ENCODE results near the gene WBP1.

Gene WBP1

DNA sequence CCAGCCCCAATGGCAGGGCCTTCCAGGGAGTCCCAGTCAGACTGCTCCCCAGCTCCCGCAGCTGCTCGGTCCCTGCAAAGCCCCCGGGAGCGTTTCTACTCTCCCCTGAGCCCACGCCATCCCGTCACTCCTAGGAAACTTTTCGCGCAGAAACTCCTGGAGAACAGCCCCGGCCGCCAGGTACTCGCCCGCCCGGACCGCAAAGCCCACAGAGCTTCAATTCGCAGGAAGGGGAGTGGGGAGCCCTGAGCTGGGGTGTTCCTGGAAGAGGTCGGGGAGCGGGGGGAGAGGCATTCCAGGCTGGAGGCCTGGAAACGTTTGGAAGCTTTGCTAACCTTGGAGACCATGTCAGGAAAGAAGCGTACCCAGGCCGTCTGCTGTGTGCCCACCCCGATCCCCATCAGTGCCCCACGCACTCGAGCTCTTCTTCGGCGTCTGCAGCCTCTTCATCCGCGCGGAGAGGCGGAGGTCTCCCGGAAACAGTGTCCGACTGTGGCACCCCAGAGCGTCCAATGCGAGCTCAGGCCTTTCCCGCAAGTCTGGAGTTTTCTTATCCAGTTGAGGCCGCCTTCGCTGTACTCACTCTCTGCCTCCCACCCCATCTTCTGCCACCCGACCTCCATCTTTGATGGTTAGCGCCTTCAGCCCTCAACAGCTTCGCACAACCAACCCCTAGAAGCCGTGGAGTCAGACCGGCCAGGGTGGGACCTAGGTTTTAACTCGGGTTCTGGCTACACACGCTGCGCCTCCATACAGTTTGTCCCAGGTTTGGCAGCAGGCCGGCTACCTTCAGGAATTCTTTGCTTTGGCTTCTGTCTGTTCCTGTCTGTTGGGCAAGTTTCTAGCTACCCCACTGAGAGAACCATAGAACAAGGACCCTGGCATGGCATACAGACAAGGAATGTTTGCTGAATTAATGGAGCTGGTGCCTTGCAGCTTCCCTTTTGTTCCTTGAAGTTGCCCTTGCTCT, 45.6 kb downstream of the WBP1 start:
- DNase-seq, result no peak

DNA sequence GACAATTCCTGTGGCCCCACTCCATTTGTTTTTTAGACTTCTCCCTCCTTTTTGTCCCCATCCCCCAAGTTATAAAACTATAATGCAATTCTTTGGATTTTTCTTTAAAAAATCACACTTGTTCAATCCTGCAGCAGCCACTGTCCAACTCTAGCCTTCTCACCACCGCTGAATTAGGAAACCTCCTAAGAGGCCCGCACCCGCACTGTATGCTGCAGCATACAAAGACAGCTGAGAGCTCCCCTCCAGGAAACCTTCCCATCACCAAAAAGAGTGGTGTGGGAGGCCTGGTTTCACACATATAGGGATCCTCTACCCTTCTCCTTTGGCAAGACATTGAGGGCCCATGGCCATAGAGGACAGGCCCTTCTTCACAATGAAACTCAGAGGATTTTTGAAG, 46.4 kb downstream of the WBP1 start:
- DNase-seq, result no peak

DNA sequence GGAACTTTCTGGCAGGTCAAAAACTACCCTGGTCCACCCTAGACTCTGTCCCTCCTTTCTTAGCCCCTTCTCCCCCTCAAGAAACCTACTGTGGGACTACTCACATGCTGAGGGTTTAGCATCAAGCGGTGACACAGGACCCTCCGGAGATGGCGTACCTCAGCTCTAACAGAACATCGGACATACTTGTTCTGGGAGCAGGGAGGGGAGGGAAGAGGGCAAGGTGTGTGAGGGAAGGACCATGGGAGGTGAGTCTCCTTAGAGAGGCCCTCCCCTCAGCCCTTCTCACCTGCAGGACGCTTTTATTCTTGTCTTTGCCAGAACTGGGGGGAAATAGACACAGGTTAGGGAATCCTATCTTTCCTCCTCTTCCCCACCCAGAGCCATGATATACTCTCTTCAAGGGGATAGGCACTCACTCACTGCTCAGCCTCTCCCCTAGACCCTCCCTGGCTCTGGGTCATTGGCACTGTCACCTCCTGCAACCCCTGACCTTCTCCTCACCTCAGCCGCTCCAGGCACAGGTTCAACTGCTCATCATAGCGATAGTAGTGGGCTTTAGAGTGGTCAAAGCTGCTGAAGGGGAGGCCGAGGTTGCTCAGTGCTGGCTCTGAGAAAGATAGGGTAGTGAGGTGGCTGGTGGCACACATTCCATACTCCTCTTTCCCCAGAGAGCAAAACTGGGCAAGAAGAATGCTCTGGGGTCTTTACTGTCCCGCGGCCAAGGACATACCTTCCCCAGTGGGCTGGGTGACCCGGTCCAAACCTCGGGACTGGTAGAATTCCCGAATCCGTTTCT, 47.4 kb downstream of the WBP1 start:
- no peak for DNase-seq

DNA sequence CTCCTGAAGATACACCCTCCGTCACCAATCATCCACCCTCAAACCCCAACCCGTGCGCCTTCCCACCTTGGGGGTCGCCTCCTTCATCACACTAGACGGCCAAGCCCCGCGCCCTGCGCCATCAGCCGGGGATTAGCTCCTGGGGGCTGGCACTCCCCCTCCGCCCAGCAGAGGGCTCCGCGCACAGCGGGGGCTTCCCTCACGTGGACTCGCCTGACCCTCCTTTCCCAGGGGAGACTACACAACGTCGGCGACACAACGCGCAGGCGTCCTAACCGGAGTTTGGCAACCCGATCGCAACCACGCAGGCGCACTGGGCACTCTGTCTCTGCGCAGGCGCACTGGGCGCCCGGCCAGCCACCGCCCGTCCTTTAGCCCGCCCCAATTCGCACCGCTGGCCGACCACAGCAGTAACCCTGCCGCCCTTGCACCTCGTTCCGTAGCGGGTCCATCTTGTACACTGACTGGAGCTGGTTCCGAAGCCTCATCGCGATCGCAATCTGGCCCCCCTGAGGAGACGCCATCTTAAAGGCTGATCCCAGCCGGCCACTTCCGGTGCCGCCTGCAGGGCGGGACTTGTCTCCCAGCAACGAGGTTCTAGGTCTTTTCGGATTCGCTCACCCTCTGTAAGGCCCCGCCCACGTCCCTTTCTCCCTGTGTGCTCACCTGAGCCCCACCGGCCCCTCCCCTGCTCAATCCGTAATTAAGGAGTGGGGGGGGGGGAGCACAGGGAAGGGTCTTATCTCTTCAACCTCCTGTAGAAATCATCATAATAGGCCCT, 49.1 kb downstream of the WBP1 start, which contains the start of gene PCGF1:
Gene PCGF1, minus strand, starts transcription at position 551 of the 781 bp plus-strand sequence. Its CDS starts 27 bp downstream, at position 524.
- peak; percentile 100 for DNase-seq

DNA sequence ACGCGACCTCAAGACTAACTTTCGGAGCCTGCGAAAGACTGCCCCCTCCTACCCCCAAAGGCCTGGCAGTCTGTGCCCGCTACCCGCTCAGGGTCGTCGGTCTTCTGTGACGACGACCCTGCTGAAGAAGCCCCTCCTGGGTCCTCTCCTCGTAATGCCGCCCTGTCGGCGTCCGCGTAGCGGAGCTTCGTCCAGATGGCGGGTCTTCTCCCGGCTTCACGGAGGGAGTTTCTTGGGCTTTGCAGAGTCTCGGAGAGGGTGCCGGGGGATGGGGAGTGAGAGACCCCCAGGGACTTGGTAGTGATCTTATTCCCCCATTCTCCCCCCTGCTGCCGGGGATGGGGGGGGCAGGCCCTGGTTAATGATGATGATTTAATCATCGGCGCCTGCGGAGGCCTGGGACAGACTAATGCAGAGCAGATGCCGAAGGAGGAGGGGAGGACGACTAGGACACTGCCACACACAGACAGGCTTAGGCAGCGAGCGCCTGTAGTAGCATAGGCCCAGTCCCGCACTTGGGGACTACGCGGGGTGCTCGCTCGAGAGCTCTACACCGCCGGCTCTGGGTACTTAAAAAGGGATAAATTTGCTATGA, 49.8 kb downstream of the WBP1 start:
- DNase-seq, result peak; percentile 38

DNA sequence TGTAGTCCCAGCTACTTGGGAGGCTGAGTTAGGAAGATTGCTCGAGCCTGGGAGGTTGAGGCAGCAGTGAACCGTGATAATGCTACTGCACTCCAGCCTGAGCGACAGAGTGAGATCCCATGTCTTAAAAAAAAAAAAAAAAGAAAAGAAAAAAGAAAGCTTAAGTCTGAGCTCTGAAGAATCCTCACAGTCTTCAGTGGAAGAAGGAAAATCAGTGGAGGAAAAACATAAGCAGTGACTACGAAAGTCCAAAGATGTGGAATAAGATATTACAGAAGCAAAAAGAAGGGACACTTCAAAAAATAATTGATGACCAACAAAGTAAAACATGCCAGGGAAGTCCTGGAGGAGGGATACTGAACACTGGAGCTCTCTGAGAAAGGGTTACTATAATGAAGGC, 52.0 kb downstream of the WBP1 start:
- DNase-seq, result no peak
